ENCODE data around the gene RNF217. TPM values are rescaled to one million over a fixed set of nuclear protein-coding genes. Genes with fewer than 3 reads are reported as not detected.

Gene RNF217
- polyA plus RNA-seq, 1 donor (not counting 4 experiments of a cell fraction or from before 2014, with no cell fraction given): 44.0 TPM

- H3K4me3 ChIP-seq (ENCODE audit: control insufficient read depth in 2 of 3, extremely low read depth in 1 of 3, insufficient read depth in 2 of 3, low read depth in 1 of 3, low read length in 3 of 3): no peak overlapping the region
- no peaks in the 10 kb centered on the region for H4K20me1 ChIP-seq (ENCODE audit: control insufficient read depth, extremely low read depth, insufficient read depth, low read length)
- no peaks in the 10 kb centered on the region for H3K27me3 ChIP-seq (ENCODE audit: control insufficient read depth, extremely low read depth, insufficient read depth, low read length)
- no peaks in the 10 kb centered on the region for H3K9me3 ChIP-seq (ENCODE audit: control insufficient read depth, low read depth, low read length)
- dilution Hi-C loops (cut with MboI; ENCODE audit: extremely low pct_ligation_motif_present, low sequenced_read_pairs): no loop called here
- H3K4me1 ChIP-seq (ENCODE audit: control insufficient read depth, extremely low read depth, insufficient read depth, low read length): no peaks in the 10 kb centered on the region
- no peak overlapping the region for H3K27ac ChIP-seq (ENCODE audit: control insufficient read depth, insufficient read depth, low read length)
- no peak overlapping the region for H2AFZ ChIP-seq (ENCODE audit: control insufficient read depth, low read length)
- H3K4me2 ChIP-seq (ENCODE audit: control insufficient read depth, extremely low read depth, insufficient read depth, low read depth, low read length): no peak overlapping the region
- H3K9ac ChIP-seq (ENCODE audit: control insufficient read depth, extremely low read depth, insufficient read depth, low read length): no peak overlapping the region
- no peaks in the 10 kb centered on the region for H3K79me2 ChIP-seq (ENCODE audit: control insufficient read depth, insufficient read depth, low read length)
- no peak for TF ChIP-seq EZH2 (IDR thresholded peaks at IDR 0.05; ENCODE audit: low read length)
- TF ChIP-seq CTCF (optimal IDR thresholded peaks at IDR 0.05 in 1 of 3, IDR thresholded peaks at IDR 0.05 in 1 of 3, conservative IDR thresholded peaks at IDR 0.05 in 1 of 3; ENCODE audit: extremely low read depth in 1 of 3, insufficient read depth in 2 of 3, low read length in 3 of 3): no peak
- FAIRE-seq (no peak), DNase-seq (ENCODE audit: low read depth, low spot score) (no peak)
- no peaks in the 10 kb centered on the region for H3K9me1 ChIP-seq (ENCODE audit: control insufficient read depth, extremely low read depth, insufficient read depth, low read length)
- H3K36me3 ChIP-seq (ENCODE audit: control insufficient read depth in 2 of 2, extremely low read depth in 1 of 2, insufficient read depth in 2 of 2, low read length in 2 of 2): no peaks in the 10 kb centered on the region
Observed at GRCh38 chr6:125132058-125132457, 169.8 kb downstream of the RNF217 start.

DNA sequence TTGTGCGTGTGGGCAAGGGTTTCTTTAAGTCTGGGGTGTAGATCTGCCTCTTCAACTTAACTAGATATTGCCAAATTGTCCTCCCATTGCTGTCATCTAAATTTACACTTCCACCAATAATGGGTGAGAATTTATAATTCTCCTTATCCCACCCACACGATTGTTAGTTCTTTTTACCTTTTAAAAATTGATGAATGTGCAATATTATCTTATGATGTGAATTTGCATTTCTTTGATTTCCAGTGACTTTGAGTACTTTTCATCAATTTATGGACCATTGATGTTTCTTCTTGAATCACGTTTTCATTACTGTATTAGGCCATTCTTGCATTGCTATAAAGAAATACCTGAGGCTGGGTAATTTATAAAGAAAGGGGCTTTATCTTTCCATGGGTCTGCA, 174.1 kb downstream of the RNF217 start:
- H3K4me2 ChIP-seq (ENCODE audit: control insufficient read depth, extremely low read depth, insufficient read depth, low read depth, low read length): no peak overlapping the region
- no peak for DNase-seq (ENCODE audit: low read depth, low spot score)
- no peak for FAIRE-seq

More for the DNA sequence above, 174.1 kb downstream of the RNF217 start:
- no peaks in the 10 kb centered on the region for H3K36me3 ChIP-seq (ENCODE audit: control insufficient read depth in 2 of 2, extremely low read depth in 1 of 2, insufficient read depth in 2 of 2, low read length in 2 of 2)
- dilution Hi-C loops (cut with MboI; ENCODE audit: extremely low pct_ligation_motif_present, low sequenced_read_pairs): no loop called here
- no peaks in the 10 kb centered on the region for H4K20me1 ChIP-seq (ENCODE audit: control insufficient read depth, extremely low read depth, insufficient read depth, low read length)
- H3K9me1 ChIP-seq (ENCODE audit: control insufficient read depth, extremely low read depth, insufficient read depth, low read length): no peaks in the 10 kb centered on the region
- no peaks in the 10 kb centered on the region for H3K4me1 ChIP-seq (ENCODE audit: control insufficient read depth, extremely low read depth, insufficient read depth, low read length)
- H3K4me3 ChIP-seq (ENCODE audit: control insufficient read depth in 2 of 3, extremely low read depth in 1 of 3, insufficient read depth in 2 of 3, low read depth in 1 of 3, low read length in 3 of 3): no peak overlapping the region
- no peaks in the 10 kb centered on the region for H3K79me2 ChIP-seq (ENCODE audit: control insufficient read depth, insufficient read depth, low read length)
- TF ChIP-seq EZH2 (IDR thresholded peaks at IDR 0.05; ENCODE audit: low read length): no peak
- no peak for TF ChIP-seq CTCF (optimal IDR thresholded peaks at IDR 0.05 in 1 of 3, IDR thresholded peaks at IDR 0.05 in 1 of 3, conservative IDR thresholded peaks at IDR 0.05 in 1 of 3; ENCODE audit: extremely low read depth in 1 of 3, insufficient read depth in 2 of 3, low read length in 3 of 3)
- no peaks in the 10 kb centered on the region for H3K27me3 ChIP-seq (ENCODE audit: control insufficient read depth, extremely low read depth, insufficient read depth, low read length)
- H3K9me3 ChIP-seq (ENCODE audit: control insufficient read depth, low read depth, low read length): no peaks in the 10 kb centered on the region
- no peak overlapping the region for H3K27ac ChIP-seq (ENCODE audit: control insufficient read depth, insufficient read depth, low read length)
- no peak overlapping the region for H2AFZ ChIP-seq (ENCODE audit: control insufficient read depth, low read length)
- no peak overlapping the region for H3K9ac ChIP-seq (ENCODE audit: control insufficient read depth, extremely low read depth, insufficient read depth, low read length)
